ENCODE results near the gene FHL2.

FHL2 gene

DNA sequence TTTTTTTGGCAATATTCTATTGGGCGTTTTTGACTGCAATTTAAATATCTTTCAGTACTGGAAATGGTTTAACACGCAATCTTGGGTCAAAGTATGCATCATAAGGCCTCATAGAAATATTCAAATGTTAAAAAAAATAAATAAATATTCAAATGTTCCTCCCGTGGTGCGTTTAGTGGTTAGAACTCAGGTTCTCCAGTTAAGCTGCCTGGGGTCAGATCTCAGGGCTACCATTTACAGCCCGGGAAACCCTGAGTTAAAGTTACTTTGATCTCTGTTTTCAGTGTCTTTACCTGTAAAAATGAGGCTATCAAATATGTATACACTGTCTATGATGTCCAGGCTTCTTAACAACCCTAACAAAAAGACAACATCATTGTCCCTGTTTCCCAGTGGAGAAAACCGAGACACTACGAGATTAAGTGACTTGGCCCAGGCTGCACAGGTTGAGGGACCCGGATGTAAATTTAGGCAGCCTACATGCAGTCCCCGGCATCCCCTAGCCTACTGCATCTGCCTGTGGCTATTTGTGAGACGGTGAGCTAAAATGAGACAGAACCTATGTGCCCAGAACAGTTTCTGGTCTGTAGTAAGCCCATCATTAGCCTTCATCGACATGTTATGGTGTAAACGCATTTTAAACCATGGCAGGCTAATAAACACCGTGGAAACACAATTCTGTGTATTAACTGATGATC, 1.7 kb downstream of the FHL2 start:
- DNase-seq (ENCODE audit: low spot score) = peak; percentile 34

DNA sequence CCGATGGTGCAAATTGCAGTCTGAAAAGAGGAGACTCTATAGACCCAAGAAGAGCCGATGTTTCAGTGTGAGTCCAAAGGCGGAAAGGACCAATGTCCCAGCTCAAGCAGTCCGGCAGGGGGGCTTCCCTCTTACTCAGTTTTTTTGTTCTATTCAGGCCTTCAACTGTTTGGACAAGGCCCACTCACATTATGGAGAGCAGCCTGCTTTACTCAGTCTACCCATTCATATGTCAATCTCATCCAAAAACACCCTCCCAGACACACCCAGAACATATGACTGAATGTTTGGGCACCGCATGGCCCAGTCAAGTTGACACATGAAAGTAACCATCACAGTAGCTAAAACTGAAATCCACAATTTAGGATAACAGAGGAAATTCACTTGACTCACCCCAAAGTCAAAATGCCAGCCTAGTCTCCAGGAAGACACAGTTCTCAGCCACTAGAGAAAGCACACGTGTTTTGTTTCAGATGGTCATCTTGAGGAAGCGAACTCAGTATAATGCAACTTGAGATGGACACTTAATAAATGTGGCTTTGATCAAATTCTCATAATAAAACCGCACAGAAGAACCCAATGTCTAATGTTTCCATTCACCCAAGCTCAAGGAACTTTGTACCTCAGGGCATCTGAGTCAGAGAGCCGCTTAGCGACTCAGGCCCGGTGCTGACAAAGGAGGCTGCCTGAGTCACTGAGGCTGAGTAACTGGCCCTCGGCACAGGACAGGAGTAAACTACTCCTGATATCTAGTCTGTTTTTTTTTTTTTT, 2.4 kb downstream of the FHL2 start:
- DNase-seq (ENCODE audit: low spot score) = peak; percentile 85

DNA sequence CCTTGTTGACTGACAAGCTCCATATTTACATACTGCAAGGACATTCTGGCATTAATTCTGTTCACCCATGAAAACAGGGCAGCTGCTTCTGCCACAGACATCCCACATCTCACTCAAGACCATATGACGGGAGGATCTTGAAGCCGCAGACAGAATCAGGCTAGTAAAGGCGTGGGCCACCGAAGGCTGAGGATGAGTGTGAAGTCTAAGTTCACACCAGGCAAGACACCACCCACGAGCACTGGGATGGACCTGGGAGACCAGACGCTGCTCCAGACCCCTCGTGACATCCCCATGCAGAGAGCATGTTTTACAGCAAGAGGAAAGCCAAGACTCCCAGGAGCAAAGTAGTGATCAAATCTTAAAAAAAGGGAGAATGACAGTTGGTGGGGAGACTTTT, 3.2 kb downstream of the FHL2 start:
- DNase-seq (ENCODE audit: low spot score) = no peak

DNA sequence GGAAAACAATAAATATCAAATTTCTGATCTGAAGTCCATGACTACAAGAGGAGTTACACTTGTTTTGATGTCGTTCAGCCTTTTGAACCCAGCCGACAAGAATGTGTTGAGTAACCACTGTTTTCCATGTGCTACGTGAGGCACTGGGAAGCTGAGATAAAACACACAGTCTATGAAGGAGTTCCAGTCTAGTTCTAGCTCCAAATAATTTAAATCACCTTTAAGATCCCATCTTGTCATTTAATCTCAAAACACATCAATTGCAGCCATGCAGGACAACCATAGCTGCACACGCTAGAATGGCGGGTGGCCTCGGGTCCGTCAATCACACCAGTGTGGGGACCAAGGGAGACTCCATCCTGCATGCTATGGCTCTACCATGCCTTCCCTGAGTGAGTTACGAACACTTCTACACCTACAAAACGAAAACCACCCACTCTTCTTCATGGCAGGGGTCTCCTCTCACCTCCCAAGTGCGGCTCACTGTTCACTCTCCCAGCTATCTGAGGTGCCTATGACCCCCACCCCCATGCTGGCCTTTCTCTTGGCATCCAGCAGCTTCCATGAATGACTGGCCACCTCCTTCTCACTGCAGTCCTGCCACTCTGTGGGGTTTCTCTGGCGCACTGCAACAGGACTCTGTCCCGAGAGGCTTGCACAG, 3.8 kb downstream of the FHL2 start:
- DNase-seq (ENCODE audit: low spot score) = no peak

DNA sequence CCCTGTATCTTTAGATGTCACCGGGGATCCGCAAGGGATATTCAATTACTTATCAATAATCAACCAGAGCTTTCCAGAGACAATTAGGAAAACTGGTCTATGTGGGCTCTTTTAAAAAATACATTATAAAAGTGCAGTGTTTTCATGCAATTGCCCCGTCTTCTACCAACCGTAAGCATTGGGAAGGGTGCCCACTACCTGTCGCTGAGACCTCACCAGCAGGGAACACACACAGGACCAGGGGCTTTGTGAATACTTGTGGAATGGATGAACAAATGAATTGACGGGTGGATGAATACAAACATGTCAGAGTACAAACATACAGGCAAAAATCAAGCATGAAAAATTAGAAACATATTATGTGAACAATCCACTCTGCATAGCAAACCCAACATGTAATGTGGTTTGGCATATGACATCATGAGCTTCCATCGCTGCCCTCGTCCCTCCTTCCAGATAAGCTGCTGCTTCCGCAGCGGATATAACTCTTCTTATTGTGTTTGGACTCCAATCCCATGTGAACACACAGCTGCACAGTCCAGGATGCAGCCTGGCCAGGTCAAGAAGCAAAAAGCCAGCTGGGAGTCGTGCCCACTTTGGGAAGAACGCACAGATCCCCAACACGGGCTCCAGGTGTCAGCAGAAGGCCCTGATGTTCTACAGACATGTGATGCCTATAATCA, 5.3 kb downstream of the FHL2 start:
- no peak for DNase-seq (ENCODE audit: low spot score)

DNA sequence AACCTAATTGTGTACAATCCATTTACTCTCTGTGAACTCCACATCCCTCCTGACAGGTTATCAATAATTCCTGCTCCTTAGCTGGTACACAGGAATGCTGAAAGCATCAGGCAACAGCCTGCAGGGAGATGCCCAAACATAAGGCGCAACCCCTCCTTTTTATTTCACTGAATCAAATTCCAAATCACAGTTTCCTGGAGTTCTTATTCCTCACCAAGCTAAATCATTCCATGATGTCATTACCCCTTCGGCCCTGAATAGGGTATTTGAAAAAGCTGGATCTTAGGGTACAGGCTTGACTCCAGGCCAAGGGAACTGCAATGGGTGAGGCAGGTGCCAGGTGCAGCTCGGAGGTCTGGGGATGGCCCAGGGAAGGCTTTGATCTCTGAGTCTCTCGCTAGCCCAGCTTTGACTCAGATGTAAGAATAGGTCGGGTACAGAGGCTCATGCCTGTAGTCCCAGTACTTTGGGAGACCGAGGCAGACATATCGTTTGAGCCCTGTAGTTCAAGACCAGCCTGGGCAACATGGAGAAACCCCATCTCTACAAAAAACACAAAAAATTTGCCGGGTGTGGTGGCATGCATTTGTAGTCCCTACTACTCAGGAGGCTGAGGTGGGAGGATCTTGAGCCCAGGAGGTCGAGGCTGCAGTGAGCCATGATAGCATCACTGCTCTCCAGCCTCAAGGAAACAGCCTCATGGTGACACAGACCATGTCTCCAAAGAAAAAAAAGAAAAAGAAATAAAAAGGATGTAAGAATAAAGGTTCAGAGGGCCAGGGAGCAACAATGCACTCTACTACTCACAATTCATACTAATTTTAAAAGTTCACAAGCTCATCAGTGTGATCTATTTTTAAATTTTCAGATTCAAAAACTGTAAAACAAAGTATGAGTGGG, 6.8 kb downstream of the FHL2 start:
- DNase-seq (ENCODE audit: low spot score) = no peak

DNA sequence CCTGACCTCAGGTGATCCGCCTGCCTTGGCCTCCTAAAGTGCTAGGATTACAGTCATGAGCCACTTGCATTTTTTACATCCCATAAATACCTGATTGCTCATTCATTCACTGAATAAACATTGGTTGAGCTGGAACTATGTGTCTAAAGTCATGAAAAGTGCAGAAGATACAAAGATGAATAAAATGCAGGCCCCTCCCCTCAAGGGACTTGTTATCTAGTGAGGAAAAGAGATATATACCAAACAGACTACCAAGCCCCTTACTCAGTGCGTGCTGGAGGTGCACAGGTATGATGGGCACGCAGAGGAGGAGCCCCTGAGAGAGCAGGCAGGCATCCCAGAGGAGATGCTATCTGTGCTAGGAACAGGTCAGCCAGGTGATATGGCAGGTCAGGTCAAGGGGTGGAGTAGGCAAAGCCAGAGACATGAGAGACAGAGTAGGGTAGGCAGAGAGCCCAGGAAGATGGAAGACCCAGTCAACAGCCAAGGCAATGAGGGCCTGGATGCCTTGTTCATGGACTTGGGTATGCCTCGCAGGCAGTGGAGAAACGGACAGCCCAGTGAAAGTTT, 7.7 kb downstream of the FHL2 start:
- no peak for DNase-seq (ENCODE audit: low spot score)

DNA sequence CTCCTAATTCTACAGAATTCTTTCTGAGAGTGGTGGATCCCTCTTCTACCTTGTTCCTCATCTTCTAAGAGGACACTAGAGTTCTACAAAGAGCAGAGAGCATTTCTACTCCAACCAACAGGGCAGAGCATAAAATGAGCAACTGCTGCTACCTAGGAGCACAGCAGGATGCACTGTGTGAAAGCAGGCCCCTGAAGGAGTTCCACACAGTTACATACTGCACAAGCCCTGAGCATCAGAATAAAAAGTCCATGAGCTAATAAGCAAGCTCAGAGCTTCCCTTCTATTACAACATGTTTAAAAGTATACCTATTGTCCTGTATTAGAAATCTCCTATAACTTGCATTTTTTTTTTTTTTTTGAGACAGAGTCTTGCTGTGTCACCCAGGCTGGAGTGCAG, 8.4 kb downstream of the FHL2 start:
- DNase-seq (ENCODE audit: low spot score) = no peak

DNA sequence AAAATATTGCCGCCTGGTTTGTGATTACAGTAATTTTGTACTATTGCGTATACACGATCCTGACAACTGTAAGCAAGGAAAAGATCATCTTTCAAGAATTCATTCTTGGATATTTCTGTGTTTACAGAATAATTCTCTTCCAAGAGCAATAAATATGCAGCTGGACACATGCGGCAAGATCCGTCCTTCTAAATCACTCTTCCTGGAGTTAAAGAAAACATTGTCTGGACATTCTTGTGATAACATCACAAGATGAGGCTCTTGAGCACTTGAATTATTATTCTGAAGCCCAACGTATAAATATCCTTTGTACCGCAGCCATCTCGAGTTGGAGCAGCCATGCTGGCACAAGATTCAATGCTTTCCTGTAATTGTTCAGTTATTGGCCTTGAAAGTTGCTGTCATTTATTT, 9.9 kb downstream of the FHL2 start:
- no peak for DNase-seq (ENCODE audit: low spot score)

DNA sequence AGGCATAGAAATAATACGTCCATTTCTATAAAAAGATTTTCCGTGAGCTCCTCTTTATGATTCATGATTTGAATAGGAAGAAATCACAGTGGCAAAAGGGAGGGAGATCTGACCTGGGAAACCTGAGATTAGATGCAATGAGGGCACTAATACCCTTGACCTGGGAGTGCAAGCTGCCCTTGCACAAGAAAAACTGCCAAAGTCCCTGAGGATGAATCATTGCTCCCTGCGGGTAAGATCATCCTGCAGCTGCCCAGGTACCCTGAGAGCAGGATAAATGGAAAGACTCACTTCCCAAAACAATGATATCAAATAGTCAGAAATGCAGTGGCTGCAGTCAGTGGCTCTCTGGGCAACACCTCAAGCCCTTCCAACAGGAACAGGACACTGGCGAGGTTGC, 11.6 kb downstream of the FHL2 start:
- no peak for DNase-seq (ENCODE audit: low spot score)

DNA sequence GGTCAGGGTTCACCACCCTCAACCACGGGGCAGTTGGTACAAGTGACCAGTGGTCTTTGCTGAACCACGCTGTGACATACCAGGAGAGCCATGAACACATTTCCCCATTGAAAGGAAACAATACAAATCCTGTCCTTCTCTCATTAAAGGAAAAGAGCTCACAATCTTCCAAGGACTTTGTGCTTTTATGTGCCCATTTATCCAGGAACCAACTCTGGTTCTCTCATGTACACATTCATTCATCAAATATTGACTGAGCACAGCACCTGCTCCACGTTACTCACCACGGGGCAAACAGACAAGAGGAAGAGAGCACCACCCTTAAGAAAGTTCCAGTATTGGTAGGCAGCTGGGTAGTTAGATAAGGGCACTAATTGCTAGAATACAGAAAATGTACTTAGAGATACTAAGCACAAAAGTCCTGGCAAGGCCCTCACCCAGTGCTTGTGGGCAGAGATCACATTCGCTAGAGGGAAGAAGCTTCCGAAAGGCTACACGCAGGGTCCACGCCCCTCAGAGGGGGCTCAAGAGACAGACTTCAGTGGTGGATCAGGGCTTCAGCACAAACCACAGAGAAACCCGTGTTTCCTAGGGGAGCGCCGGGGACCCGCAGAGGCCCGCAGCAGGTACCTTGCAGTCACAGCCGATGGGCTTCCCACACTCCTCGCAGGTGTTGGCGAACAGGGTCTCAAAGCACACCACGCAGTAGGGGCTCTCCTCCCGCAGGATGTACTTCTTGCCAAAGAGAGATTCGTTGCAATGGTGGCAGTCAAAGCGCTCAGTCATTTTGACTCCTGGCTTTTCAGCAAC, 12.9 kb downstream of the FHL2 start:
- DNase-seq (ENCODE audit: low spot score) = peak; percentile 88

DNA sequence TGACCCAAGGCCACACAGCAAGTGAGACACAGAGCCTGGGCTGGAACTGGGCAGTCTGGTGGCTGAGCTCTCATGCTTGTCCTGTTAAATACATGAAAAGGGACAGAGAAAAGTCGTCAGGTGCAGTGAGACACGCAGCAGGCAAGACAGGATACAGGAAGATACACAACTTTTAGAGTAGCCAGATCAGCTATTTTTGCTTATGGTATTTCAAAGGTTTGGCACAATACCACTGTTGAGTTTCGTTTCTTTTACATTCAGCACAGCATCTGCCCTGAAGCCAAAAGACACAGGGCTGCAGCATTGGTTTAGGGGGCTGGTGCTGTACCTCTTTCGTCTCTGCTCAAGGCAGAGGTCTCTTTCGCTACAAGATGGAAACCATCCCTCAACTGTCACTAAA, 14.0 kb downstream of the FHL2 start:
- no peak for DNase-seq (ENCODE audit: low spot score)

DNA sequence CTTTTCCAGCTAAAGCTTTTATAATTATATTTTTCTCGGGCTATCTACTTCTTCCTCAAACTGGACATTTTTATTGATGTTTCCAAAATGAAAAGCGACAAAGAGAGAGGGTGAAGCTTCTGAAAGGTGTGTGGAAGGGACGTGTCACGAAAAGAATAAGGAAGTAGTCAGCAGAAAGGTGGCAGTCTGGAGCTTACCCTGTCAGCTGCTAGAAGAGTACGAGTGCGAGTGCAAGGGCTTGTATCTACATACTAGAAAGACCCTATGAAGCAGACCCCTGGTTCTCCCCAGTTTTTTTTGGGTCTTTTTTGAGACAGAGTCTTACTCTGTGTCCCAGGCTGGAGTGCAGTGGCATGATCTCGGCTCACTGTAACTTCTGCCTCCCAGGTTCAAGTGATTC, 14.6 kb downstream of the FHL2 start:
- no peak for DNase-seq (ENCODE audit: low spot score)

DNA sequence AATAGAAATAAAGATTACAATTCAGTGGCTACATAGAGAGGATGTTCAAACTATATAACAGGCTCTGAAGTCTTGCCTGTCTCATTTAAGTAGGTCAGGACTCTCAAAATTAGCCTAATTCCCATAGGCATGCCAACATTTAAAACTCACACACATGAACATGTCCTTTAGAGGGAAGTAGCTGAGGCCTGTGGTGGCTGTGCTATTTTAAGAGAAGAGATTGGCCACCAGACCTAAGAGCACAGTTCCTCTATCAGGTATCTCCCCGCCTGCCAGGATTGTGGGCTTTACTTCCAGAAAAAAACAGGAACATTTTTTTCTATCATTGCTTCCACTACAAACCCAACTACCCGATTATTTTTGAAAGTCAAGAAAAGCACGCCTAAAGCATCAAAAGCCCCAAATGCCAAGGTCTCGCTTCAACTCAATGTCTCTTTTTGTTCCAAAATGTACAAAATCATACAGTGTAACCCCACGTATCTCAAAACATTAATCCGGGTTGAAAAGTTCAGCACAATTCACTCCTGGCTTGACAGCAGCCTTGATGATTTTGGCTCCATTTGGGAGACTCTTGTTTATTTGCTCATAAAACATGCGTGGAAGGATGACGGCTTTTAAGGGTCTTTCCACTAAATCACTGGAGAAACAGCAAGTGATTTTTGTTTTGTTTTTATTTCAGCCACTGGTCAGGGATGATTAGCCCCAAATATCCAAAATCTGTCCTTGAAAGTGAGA, 15.3 kb downstream of the FHL2 start:
- DNase-seq (ENCODE audit: low spot score) = no peak

DNA sequence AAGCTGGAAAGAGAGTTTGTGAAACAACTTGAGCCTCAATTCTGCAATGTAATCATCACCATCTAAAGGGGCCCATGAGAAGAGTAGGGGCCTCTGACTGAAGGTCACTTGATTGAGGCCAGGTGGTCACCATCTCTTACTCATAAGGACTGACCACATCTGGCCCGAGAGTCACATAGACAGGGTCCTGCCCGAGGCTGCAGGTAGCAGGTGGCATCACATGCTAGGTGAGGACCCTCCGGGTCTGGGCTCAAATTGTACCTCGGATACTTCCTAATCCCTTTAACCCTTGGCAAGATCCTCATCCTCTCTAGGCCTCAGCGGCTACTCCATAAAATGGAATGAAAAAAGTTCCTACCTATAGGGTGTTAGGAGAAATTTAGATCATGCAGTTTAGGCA, 16.7 kb downstream of the FHL2 start:
- no peak for DNase-seq (ENCODE audit: low spot score)

DNA sequence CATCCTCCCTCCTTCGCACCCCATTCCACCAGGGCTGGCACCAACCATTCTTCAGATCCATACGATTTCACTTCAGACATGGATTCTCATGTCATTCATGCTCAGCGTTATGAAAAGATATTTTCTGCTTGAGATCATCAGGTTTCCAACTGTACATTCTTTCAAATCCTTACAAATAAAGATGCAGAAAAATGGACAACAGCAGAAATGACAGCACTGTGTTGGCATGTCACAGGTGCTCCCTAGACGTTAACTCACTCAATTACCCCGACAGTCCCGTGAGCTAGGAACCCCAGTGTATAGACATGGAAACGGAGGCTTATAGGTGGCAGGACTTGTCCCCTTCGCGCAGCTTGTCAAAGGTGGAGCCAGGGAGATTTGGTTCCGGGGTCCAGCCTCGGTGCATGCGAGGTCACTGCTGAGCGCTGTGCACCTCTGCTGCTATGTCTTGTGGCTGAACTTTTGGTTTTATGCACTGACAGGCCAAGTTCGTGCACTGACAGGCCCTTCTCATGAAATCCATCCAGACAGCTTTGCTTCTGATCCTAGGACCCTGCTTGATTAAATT, 17.7 kb downstream of the FHL2 start:
- DNase-seq (ENCODE audit: low spot score) = no peak

DNA sequence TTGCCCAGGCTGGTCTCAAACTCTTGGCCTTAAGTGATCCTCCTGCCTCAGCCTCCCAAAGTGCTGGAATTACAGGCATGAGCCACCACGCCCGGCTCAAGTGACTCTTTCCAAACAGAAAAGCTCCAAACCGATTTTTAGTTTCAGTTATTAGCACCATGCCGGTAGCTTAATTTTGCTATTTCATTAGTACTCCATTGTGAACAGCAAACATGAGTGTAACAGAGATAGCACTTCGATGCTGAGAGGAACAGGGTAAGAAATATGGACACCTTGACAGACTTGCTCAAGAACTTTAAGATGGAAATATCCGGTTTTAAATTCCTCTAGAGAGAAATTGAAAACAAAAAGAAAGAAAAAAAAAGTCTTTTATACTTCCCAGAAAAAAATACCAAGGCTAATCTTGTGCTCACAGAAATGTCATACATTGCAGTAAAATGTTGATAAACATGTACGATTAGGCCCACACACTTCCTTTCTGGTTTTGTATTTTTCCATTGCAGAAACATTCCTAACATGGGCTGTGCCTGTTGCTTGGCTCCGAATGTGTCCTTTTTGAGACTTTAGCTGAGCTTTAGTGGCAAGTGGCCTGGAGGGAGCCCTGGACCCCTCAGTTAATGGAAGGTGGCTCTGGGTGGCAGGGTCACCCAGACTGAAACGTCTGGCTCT, 18.3 kb downstream of the FHL2 start:
- DNase-seq (ENCODE audit: low spot score) = peak; percentile 49

DNA sequence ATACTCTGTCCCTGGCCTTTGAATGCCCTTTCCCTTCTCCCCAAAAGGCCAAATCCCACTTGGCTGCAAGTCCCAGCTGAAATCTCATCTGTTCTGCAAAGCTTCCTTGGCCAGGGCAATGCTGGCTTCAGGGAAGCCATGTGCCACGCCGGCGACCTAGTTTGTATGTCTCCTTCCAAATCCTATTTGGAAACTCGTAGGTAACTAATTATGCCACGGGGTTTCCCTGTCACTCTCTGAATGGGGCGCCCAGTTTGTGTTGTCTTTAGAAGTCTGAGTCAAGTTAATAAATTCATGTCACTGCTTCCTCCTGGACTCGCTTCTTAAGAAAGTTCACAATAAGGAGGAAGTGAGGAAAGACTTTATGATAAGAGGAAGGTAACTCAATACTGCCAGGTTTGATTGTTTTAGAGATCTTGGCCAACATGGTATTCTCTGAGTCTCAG, 19.1 kb downstream of the FHL2 start:
- DNase-seq (ENCODE audit: low spot score) = no peak

DNA sequence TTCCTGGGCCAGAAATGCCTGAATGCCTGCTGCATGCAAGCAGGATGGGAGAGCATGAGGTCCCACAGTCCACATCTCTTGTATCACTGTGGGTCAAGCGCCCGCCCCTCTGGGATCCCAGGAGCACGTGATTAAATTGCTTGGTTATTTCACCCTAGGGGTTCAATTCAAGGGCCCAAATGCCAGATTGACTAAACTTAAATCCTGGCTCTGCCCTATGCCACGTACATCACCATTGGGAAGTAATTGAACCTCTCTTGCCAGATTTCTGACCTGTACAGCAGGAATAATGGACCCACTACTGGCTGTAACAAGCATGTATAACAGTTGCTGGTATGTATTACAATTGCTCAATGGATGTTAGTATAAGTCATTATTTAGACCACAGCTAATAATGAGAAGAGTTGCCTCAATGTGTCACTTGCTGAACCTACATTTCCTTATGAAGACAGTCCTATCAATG, 19.9 kb downstream of the FHL2 start:
- no peak for DNase-seq (ENCODE audit: low spot score)
